Suprapubic skin (tissue), 4 donors: ENCODE results near the gene IL4I1. TPM values are rescaled to one million over a fixed set of nuclear protein-coding genes. Genes with fewer than 3 reads are reported as not detected.
"Not testable (repeated sequence)": the region's sequence is repeated elsewhere in the genome, so short reads cannot be mapped to it uniquely, and the experiment has no call there.

ENCODE experiments used
- DNase-seq, 2 donors: peaks; one replicate each; pipeline ENCODE4 v3.0.0-alpha.2; 2019; ENCODE audit warnings: low spot score in 2 of 2
- H3K27ac ChIP-seq: fragments of 200-600 bp; sonication (generic); one replicate; pipeline ENCODE4 v1.5.1; 2019
- H3K27me3 ChIP-seq: fragments of 200-600 bp; sonication (generic); one replicate; pipeline ENCODE4 v1.5.1; 2019
- H3K36me3 ChIP-seq: fragments of 200-600 bp; sonication (generic); one replicate; pipeline ENCODE4 v1.5.1; 2019
- H3K4me1 ChIP-seq: fragments of 200-600 bp; sonication (generic); one replicate; pipeline ENCODE4 v1.5.1; 2019
- H3K4me3 ChIP-seq: fragments of 200-600 bp; sonication (generic); one replicate; pipeline ENCODE4 v1.5.1; 2019; ENCODE audit warnings: mild to moderate bottlenecking
- H3K9me3 ChIP-seq: fragments of 200-600 bp; sonication (generic); one replicate; pipeline ENCODE4 v1.5.1; 2019
- EP300 ChIP-seq: sonication (generic); formaldehyde crosslinking; IDR thresholded peaks from one replicate; pipeline ENCODE4 v1.6.1; 2017; ENCODE audit warnings: antibody characterized with exemption
- POLR2A ChIP-seq, 2 donors: fragments of 450-650 bp; IDR thresholded peaks; one replicate each; pipeline ENCODE4 v1.6.1; 2017; ENCODE audit warnings: antibody characterized with exemption in 2 of 2, mild to moderate bottlenecking in 2 of 2, moderate library complexity in 2 of 2
- POLR2AphosphoS5 ChIP-seq, 3 donors: sonication (generic); formaldehyde crosslinking; IDR thresholded peaks; one replicate each; pipeline ENCODE4 v1.6.1; 2017; ENCODE audit warnings: antibody characterized with exemption in 3 of 3
- WGBS: methylation state at CpG from one replicate; pipeline ENCODE4 v1.1.5; 2018; 5-methylcytosine and 5-hydroxymethylcytosine counted together
- total RNA-seq, 4 donors: library from RNA; depleted of rRNA; stranded (reverse); fragments of >200 nt; gene quantifications; one replicate each; pipeline ENCODE4 v1.1.0, GENCODE V29; 2016
- TF ChIP-seq, protein P1 (sequence below), 2 donors: fragments of 200-600 bp in 1 of 2; fragments of 450-650 bp in 1 of 2; sonication (generic) in 1 of 2; IDR thresholded peaks; one replicate each; pipeline ENCODE4 v1.5.1; 2016 to 2019; ENCODE audit warnings: antibody characterized with exemption in 2 of 2, mild to moderate bottlenecking in 1 of 2, moderate library complexity in 1 of 2

The IL4I1 gene
- total RNA-seq, 4 donors from 2014 or later = 0.89 TPM; not detected in 3

- no peak overlapping the region for H3K27ac ChIP-seq
These were observed 31.0 kb upstream of the IL4I1 start for GRCh38 chr19:49927526-49928264.

GRCh38 chr19:49926515-49926914, 29.8 kb upstream of the IL4I1 start:
- no peak for DNase-seq
- Histone ChIP-seq H3K27me3 (no peaks in the 10 kb centered on the region), H3K27ac (no peak overlapping the region), H3K4me1 (peaks cover 36% of the 10 kb centered on the region), H3K4me3 (no peak overlapping the region), H3K9me3 (no peaks in the 10 kb centered on the region), H3K36me3 (peaks cover 33% of the 10 kb centered on the region)
- TF ChIP-seq, protein P1, sequence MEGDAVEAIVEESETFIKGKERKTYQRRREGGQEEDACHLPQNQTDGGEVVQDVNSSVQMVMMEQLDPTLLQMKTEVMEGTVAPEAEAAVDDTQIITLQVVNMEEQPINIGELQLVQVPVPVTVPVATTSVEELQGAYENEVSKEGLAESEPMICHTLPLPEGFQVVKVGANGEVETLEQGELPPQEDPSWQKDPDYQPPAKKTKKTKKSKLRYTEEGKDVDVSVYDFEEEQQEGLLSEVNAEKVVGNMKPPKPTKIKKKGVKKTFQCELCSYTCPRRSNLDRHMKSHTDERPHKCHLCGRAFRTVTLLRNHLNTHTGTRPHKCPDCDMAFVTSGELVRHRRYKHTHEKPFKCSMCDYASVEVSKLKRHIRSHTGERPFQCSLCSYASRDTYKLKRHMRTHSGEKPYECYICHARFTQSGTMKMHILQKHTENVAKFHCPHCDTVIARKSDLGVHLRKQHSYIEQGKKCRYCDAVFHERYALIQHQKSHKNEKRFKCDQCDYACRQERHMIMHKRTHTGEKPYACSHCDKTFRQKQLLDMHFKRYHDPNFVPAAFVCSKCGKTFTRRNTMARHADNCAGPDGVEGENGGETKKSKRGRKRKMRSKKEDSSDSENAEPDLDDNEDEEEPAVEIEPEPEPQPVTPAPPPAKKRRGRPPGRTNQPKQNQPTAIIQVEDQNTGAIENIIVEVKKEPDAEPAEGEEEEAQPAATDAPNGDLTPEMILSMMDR (IDR thresholded peaks at IDR 0.05) = no peak
- TF ChIP-seq POLR2AphosphoS5 (IDR thresholded peaks at IDR 0.05) (no peak), EP300 (no peak), POLR2A (IDR thresholded peaks at IDR 0.05) (no peak)
- 84% methylated on average over 10 of the region's 10 CpGs for WGBS

More at GRCh38 chr19:49927526-49928264, 31.0 kb upstream of the IL4I1 start:
- Histone ChIP-seq H3K36me3 (peaks cover 31% of the 10 kb centered on the region), H3K27me3 (no peaks in the 10 kb centered on the region), H3K4me1 (peaks cover 36% of the 10 kb centered on the region), H3K9me3 (no peaks in the 10 kb centered on the region), H3K4me3 (peak overlapping the region; percentile 66)
- 88% methylated on average over 14 of the region's 14 CpGs for WGBS
- DNase-seq = no peak
- TF ChIP-seq POLR2AphosphoS5 (IDR thresholded peaks at IDR 0.05) = no peak
- TF ChIP-seq, protein P1 (IDR thresholded peaks at IDR 0.05) = no peak
- no peak for TF ChIP-seq POLR2A (IDR thresholded peaks at IDR 0.05)

DNA sequence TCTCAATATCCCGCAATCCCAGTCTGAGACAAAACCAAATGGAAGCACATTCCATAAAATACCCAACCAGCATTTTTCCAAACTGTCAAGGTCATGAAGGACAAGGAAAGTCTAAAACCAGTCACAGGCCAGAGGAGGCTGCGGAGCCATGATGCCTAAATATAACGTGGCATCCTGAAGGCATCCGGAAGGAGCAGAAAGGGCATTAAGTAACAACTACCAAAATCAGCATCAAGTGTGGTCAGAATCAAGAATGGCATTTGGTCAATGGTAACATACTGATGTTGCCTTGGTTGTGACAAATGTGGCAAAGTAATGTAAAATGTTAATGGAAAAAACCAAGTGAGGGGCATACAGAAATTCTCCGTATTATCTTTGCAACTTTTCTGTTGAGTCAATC, 28.8 kb upstream of the IL4I1 start:
- TF ChIP-seq, protein P1 (IDR thresholded peaks at IDR 0.05) = no peak
- TF ChIP-seq POLR2A (IDR thresholded peaks at IDR 0.05) (no peak), EP300 (no peak), POLR2AphosphoS5 (IDR thresholded peaks at IDR 0.05) (no peak)
- WGBS = 94% methylated on average over 5 of the region's 5 CpGs
- Histone ChIP-seq H3K9me3 (no peaks in the 10 kb centered on the region), H3K27ac (no peak overlapping the region), H3K4me3 (no peak overlapping the region), H3K4me1 (peaks cover 35% of the 10 kb centered on the region), H3K27me3 (no peaks in the 10 kb centered on the region), H3K36me3 (peaks cover 43% of the 10 kb centered on the region)
- DNase-seq = no peak

DNA sequence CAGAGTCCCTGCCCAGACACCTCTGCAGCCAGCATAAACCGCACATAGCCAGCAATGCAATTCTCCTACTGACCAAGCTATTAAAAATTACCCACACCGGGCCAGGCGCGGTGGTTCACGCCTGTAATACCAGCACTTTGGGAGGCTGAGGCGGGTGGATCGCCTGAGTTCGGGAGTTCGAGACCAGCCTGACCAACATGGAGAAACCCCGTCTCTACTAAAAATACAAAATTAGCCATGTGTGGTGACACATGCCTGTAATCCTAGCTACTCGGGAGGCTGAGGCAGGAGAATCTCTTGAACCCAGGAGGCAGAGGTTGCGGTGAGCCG, 28.2 kb upstream of the IL4I1 start:
- H3K27ac ChIP-seq, H3K27me3 ChIP-seq, DNase-seq, H3K4me3 ChIP-seq, H3K9me3 ChIP-seq: not testable (repeated sequence)
- H3K4me1 ChIP-seq = peaks cover 29% of the 10 kb centered on the region
- H3K36me3 ChIP-seq = peaks cover 45% of the 10 kb centered on the region
- WGBS = 90% methylated on average over 13 of the region's 13 CpGs

DNA sequence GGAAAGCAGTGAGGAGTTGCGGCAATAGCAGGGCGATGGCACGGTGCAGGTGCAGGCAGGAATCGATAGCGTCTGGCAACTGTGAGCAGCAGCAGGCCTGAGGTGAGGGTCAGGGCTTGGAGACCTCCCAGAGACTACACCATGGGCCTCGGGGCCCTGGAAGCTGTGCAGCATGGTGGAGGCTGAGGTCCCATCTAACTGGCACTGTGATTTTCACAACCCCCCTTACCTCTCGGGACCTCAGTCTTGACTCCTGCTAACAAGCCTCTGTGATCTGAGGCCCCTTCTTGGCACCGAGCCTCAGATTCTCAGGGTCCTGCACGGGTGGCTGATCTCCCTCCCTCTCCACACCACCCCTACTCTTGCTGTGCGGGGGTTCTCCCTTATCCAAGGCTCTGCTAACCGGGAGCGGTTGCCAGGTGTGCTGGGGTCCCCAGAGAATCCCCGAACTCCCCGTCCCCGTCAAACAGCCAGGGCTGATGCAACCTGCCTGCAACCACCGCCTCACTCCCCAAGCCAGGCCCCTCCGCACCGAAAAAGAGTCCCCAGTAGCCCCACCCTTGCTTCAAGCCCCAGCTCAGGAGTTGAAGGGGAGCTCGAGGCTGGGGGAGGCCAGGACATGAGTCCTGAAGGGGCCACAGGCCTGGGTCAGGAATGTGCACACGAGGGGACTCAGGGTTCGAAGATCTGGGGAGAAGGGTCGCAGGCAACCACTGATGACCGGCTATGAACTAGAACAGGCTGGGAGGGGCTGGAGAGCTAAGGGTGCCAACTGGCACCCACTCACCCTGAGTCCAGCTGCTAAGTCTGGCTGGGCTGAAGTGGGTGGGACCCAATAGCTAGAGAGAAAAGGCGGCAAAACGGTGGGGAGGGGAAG, 27.6 kb upstream of the IL4I1 start:
- Histone ChIP-seq H3K27ac (no peak overlapping the region), H3K4me3 (no peak overlapping the region), H3K27me3 (no peaks in the 10 kb centered on the region), H3K36me3 (peaks cover 45% of the 10 kb centered on the region), H3K9me3 (no peaks in the 10 kb centered on the region), H3K4me1 (peaks cover 26% of the 10 kb centered on the region)
- DNase-seq = no peak
- TF ChIP-seq POLR2AphosphoS5 (IDR thresholded peaks at IDR 0.05) (no peak), POLR2A (IDR thresholded peaks at IDR 0.05) (no peak), EP300 (no peak)
- TF ChIP-seq, protein P1 (IDR thresholded peaks at IDR 0.05) = no peak
- WGBS = 73% methylated on average over 24 of the region's 25 CpGs
